Right lobe of liver (tissue), 4 donors: ENCODE measurements around the gene C2CD4B.

Experiments used
- CTCF ChIP-seq, 4 donors: fragments of 200-600 bp in 3 of 4; fragments of 450-650 bp in 1 of 4; IDR thresholded peaks; one replicate each; pipeline versions ENCODE4 v1.5.1 to v1.8.0; 2016 to 2022; ENCODE audit warnings: antibody characterized with exemption in 4 of 4, mild to moderate bottlenecking in 2 of 4
- POLR2A ChIP-seq: fragments of 450-650 bp; IDR thresholded peaks from one replicate; pipeline ENCODE4 v1.6.1; 2017; ENCODE audit warnings: antibody characterized with exemption, mild to moderate bottlenecking
- donor health status: DM: no; HTN: no; CAD: no.
- donor health status: DM: no; HTN: no; CAD: no.
- donor health status: DM: no; HTN: yes; CAD: no.

GRCh38 chr15:62122249-62122648 lies 42.8 kb downstream of the C2CD4B start:
- TF ChIP-seq CTCF (IDR thresholded peaks at IDR 0.05) (no peak), POLR2A (no peak)
